ENCODE measurements around the gene TGM5.
"Not testable (repeated sequence)": the region's sequence is repeated elsewhere in the genome, so short reads cannot be mapped to it uniquely, and the experiment has no call there.

The TGM5 gene

DNA sequence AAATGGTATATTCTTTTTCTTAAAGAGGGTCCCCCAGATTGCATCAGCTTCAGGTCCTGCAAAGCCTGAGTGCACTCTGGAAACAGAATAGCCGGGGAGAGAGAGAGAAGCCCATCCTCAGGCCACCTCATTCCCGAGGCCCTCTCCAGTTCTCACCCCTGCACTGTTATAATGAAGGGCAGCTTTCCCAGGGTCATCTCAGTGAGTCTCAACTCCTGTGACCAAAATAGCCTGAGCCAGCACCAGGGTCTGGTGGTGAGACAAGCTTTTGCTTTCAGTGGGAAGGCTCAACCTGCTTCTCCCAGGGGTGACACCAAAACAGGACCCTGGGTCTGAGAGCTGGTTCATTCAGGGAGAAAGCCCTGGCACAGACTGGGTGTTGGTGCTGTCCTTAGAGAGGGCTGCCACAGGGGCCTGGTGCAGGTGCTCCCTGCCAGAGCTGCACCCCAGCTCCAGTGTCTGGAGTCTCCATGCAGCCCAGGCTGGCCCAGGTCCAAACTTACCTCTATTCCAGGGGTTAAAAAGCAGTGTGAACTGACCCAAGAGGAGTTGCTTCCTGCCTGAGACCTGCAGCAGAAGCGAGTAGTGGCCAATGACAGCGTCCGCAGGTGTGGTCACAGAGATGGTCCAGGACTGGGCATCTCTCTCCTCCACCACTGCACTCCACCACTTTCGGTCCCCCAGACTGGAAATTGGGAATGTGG lies 52.0 kb downstream of the TGM5 start:
- no peak for DNase-seq

DNA sequence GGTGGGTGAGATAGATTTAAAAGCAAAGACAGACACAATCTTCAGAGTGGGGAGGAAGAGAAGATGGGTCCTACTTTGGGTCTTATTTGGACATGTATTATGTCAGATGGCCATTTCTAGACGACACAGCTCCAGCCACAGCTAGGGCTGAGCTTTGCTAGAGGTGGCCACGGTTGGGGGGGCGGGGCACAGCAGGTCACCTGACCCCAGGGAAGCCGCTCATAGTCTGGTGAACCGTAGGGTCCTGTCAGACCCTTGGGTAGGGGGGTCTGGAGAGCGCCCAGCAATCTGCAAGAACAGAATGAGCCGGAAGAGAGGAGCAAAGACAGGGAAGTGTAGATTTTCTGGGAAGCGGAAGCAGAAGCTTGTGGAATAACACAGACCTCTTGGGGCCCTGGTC lies 52.6 kb downstream of the TGM5 start:
- DNase-seq = no peak

DNA sequence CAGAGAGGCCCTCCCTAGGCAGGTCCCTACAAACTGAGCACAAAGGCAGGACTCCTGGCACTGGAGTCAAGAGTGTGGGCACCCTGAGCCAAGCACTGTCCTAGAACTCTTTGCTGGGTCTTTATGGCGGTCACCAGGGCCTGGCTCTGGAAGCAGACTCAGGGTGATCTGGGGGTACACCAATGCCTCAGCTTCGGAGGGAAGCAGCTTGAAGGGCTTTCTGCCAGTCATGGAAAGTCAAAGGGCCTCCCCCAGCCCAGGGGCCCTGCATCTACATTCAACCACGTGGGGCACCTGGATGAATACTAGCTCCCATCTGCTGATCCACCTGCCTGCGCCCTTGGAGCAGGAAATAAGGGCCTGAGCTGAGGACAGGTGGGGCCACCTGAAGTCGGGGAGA lies 53.3 kb downstream of the TGM5 start:
- no peak for DNase-seq

DNA sequence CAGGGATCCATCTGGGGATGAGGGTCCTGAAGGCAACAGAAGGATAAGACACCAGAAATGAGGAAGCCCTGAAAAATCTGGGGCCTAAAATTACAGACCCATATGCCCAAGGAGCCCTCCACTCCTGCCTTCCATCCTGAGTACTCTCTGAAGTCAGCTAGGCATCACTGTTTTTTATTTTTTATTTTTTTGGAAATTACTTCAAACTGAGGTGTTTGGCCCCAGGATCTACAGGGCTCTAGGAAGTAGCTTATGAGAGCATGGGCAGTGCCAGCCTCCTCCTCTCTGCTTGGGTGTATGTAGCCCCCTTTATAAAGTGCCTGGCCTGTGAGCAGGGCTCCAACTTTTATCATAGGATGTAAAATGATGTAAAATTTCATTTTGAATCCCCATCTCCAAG lies 53.8 kb downstream of the TGM5 start:
- DNase-seq = no peak

DNA sequence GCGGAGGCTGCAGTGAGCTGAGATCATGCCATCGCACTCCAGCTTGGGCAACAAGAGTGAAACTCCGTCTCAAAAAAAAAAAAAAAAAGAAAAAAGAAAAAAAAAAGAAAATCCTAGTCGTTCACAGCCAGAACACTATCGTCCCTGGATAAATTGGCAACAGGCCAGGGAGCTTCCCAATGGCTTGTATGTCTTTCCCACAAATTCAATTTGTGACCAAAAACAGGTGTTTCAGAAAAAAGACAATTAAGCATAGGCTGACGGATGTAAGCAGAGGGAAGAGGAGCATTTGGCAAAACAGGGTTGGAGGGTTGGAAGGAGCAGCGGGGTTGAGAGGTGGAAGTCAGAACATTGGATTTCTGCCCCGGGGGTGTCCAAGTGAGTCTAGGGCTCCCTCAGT lies 54.4 kb downstream of the TGM5 start:
- no peak for DNase-seq

DNA sequence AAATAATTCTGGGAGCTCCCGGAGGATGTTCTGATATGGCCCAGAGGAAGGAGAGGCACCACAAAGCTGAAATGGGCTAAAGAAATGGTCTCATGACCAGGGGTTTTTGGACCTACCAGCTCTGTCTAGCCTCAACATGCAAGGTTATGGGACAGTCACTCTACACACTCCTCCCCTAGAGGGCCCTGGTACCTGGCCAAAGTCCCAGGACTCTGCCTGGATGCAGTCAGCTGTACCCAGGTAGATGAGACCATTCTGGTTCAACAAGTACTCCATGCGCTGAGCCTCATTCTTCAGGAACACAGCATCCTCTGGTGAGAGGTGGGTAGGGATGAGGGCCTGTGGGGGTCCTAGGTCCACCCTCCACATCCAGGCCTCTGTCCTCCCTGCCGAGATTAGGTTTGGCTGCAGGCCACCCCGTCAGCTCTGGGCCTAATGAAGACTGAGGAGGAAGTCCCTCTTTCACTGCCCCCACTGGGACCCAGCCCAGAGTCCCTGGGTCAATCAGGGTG lies 55.4 kb downstream of the TGM5 start:
- no peak for DNase-seq

DNA sequence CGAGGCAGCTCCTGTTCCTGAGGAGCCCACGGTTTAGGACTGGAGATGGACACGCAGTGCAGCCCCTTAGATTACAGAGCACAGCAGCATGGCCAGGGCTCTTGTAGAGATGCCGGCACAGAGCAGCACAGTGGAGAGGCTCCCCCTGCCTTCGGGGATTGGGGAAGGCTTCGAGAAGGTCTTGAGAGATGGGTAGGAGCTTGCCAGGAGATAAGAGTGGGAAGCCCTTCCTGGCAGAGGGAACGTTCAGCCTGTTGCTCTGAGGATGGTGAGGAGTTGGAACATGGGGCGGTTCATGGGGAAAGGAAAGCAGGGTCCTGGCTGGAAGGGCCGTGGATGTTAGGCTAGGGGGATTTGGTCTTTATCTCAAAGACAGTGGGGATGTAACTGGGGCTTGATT lies 55.9 kb downstream of the TGM5 start:
- no peak for DNase-seq

DNA sequence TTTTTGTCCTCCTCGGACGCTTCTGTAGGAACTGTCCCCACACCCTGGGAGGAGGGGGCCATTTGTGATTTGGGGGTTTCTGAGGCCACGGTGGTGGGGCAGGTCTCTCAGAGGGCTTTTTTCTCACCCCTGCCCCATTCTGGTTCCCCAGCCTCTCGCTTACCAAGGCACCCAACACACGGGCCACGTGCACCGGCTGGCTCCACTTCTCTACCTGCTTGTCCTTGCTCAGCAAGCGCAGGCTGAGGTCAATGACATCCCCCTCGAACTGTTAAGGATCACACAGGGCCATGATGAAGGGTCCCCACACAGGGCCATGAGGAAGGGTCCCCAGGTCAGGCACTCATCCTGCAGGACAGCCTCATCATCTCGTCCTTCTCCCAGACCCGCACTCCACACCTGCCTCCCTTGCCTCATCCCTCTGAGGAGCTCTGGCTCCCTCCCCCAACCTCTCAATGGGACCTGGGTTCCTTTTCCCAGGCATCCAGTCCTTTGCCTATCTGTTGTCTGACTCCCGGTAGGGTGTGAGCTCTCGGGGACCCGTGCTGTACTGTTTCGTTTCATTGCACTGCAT lies 56.5 kb downstream of the TGM5 start:
- no peak for DNase-seq

DNA sequence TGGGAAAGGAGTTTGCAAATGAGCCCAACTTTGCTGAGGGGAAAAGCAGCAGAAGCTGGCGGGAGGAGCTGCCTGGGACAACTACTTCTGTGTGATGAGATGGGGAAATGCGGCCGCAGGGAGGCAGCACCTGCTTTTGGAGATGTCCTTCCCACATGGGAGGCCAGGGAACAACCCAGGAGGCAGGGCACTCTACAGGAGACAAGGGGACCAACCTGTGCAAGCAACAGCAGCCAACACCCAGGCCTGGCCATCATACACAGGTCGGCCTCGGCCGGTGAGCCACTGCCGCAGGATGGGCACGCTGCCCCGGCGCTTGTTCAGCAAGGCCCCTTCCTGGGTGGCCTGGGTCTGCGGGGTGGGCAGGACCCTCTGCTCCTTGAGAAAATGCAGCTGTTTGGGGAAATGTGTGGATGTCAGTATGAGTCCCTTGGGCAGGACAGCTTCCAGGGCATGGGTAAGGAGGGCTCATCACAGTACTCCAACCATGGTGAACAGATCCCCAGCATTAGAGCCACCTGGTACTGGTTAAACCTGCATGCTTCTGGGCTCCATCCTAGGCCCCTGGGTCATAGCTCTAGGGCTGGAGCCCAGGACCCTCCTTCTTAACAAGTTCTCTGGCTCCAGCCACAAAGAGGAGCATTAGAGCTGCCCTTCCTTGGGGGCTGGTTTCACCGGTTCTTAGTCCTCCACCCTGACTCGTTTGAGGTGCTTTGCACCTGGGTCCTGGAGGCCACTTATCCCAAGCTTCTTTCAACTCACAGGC lies 57.5 kb downstream of the TGM5 start:
- no peak for DNase-seq

DNA sequence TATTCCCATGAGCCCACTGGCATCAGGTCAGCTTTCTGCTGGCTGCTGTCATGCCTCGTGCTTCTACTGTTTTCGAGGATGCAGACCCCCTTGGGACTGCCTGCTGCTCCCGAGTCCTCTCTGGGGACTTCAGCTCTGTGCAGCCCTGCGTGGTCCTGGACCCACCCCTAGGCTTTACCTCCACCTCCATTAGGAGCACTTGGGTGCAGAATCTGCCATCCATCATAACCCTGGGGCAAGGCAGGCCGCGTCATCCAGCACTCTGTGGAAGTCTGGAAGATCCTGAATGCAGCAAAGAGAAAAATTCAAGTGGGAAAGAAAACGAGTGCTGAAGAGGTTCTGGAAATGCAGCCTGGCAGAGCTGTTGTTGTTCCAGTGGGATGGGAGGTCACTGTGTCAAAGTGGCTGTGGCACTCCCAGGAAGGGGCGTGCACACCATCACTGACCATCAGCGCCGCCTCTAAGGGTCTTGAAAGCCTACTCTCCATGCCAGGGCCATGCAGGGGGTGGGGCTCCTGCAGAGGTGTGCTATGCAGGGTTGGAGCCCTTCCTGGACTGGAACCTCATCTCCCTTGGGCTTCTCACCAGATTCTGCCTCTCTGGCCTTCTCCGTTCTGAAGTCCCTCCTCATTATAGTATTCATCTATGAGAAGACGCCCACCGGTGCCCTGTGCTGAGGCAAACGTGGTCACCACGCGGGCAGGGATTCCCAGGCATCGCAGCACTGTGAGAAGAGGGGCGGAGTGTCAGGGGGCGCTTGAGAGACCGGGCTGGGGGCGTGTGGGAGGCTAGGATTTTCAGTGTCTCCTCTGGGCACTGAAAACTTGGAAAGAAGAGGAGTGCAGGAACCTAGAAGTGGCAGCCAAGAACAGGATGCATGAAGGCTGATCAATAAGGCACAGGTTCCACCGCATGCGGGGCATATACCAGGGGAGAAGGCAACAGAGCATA lies 58.4 kb downstream of the TGM5 start:
- no peak for DNase-seq

DNA sequence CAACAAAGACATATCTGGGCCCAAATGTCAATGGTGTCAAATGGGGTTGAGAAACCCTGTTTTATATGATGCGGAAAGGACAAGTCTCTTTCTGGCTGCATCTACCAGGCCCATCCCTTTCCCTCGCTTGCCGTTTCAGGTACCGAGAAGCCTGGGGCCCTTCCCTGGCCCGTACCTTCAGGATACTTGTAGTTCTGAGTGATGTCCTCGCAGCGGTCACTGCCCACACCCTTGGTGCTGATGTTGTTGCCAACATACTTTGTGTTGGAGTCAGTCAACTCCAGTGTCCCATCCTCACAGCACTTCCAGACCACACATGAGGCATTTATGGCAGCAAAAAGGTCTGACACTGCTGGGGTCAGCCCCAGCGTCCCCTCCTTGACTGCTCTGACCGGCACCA lies 59.7 kb downstream of the TGM5 start:
- no peak for DNase-seq

DNA sequence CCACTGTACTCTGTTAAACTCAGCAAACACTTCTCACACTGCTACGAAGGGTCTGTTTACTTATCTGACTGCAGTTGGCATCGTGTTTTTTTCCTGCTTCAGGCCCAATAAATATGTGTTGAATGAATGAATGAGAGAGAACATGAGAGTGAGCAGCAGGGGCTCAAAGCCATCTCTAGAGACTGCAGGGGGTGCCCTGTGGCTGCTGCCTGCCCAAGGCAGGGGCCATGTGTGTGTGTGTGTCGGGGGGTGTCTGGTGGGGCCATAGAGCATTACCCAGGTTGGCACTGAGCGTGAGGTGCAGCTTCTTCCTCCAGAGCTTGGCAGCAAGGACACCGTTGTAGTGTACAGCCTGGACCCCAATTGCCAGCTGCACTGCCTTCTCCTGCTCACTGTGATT lies 60.7 kb downstream of the TGM5 start:
- no peak for DNase-seq

DNA sequence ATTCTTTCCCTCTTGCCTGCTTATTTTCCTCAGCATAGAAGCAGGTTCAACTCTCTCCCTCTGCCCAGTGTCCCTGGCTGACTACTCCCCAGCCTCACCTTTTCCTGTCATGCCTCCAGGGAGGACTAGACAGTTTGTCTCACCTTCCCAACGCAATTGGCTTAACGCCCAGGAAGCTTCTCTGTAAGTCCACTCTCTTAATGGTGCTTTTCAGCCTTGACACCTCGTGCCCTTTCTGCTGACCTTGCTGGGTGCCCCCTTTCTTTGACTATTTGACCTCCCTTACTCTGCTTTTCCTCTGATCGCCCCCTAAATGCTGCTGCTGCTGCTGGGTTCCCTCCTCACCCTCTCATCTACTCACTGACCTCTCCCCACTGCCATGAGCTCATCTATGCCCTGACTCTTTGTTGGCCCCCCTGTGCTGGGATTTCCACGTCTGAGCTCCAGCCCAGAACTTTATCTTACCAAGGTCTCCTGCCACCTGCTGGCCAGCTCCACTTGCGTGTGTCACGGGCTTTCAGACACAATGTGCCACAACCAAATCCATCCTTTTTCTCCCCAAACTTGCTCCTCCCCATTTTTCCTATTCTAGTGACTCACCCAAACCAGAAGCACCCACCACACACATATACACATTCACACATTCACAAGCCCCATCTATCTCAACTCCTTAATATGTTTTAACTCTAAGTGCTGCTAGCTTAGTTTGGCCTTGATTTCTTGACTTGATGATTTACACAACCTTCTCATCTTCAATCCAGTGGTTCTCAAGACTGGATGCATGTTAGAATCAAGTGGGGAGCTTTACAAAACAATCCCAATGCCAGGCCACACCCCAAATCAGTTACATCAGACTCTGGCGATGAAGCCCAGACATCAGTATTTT lies 62.5 kb downstream of the TGM5 start:
- no peak for DNase-seq

DNA sequence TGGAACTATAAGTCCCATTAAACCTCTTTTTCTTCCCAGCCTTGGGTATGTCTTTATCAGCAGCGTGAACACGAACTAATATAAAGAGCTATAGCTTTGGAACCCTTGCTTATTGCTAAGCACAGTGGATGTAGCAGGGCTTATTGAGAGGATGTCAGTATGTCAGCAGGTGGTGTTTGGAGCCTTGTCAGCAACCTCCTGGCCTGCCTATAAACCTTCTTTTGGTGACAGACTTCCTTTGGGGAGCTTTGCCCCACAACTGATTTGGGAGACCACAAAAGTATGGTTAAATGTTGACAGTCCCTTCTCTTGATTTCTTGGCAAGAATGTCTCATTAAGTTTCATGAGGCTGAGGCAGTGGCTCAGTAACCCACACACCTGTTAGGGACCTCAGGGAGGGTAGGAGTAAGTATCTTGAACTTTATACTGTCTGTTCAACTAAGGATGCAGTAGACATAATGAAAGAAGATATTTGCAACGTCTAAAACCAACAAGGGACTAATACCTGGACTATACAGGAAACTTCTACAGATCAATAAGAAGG lies 66.7 kb downstream of the TGM5 start:
- DNase-seq = no peak

DNA sequence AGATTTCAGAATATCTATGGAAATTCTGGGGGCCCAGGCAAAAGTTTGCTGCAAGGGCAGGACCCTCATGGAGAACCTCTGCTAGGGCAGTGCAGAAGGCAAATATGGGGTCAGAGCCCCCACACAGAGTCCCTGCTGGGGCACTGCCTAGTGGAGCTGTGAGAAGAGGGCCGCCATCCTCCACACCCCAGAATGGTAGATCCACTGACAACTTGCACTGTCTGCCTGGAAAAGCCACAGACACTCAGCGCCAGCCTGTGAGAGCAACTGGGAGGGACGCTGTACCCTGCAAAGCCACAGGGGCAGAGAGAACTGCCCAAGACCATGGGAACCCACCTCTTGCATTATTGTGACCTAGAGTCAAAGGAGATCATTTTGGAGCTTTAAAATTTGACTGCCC lies 67.7 kb downstream of the TGM5 start:
- DNase-seq = no peak

DNA sequence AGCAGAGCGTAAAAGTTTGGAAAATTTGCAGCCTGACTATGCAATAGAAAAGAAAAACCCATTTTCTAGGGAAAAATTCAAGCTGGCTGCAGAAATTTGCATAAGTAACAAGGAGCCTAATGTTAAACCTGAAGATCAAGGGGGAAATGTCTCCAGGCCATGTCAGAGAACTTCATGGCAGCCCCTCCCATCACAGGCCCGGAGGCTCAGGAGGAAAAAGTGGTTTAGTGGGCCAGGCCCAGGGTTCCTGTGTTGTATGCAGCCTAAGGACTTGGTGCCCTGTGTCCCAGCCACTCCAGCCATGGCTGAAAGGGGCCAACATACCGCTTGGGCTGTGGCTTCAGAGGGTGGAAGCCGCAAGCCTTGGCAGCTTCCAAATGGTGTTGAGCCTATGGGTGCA lies 68.2 kb downstream of the TGM5 start:
- DNase-seq = not testable (repeated sequence)

DNA sequence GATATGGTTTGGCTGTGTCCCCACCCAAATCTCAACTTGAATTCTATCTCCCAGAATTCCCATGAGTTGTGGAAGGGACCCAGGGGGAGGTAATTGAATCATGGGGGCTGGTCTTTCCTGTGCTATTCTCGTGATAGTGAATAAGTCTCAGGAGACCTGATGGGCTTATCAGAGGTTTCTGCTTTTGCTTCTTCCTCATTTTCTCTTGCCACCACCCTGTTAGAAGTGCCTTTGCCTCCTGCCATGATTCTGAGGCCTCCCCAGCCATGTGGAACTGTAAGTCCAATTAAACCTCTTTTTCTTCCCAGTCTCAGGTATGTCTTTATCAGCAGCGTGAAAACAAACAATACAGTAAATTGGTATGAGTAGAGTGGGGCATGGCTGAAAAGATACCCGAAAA lies 69.0 kb downstream of the TGM5 start:
- not testable (repeated sequence) for DNase-seq

DNA sequence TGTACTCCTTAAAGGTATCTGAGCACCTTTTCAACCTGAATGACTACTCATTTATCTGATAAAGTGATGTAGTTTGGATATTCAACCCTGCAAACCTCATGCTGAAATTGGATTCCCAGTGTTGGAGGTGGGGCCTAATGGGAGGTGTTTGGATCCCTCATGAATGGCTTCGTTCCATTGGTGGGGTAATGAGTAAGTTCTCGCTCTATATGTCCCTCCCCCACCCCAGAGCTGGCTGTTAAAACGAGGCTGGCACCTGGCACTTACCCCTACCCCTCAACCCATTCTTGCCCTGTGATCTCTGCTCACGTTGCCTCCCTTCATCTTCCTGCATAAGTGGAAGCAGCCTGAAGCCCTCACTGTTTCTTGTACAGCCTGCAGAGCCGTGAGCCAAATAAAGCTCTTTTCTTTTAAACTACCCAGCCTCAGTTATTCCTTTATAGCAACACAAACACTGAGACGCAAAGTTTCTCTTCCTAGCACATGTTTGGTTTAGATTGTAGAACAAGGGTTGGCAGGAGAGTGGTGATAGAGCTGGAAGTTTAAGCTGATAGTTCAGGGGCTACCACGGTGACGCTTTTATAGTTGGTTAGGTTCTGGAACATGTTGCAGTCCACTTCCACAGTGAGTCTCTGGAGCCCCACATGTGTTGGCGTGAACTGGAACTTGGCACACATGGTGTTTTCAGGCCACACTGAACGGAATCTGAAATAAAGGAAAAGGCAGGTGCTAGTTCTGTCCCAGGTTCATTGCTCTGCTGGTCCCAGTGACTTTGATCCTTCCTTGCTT lies 69.8 kb downstream of the TGM5 start:
- DNase-seq = no peak

DNA sequence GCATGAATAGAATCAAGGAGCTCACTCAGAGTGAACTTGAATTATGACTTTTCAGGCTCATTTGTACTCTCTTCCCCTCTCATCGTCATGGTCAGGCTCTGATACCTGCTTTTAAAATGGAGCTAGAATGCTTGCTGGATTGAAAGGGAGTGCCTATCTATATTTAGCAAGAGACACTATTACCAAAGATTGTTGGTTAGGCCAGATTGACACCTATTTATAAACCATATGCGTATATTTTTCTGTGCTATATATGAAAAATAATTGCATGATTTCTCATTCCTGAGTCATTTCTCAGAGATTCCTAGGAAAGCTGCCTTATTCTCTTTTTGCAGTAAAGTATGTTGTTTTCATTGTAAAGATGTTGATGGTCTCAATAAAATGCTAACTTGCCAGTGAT lies 71.9 kb downstream of the TGM5 start:
- DNase-seq = no peak

DNA sequence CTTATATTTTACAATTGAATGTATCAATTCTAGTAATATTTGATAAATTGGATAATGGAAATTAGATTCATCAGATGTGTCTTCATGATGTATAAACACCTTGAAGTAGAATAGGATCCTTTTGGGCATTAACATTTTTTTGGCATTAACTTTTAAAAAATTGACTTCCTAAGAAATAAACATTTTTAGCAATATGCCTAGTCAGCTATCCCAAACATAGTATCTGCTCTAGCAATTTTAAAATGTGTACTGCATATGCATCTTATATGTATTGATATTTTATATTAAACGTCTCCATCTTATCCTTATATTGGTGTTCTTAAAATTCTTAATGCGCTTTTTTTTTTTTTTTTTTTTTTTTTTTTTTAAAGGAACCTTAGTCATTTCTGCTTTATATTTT lies 73.0 kb downstream of the TGM5 start:
- DNase-seq = no peak

DNA sequence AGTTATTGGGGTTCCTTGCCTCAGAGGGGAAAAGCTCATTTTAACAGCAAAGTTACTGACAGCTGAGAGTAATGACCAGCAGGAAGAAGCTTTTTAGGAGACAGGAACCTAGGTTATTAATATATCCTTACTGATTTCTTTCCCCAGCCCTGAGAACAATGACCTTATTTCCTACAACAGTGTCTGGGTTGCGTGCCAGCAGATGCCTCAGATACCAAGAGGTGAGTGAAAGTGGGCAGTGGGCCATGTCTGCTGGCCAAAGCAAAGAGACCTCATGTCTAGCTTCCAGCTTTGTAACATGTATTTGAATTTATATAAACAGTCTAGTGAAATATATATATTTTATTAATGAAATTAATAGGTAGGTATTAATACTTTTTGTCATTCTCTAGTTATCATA lies 76.5 kb downstream of the TGM5 start:
- no peak for DNase-seq

All from NCI-H446 treated with DMSO at 0.1 percent for 48 hours (cell line).